GM19023 (cell line): ENCODE measurements around the gene CEP120.
"Not testable (repeated sequence)": the region's sequence is repeated elsewhere in the genome, so short reads cannot be mapped to it uniquely, and the experiment has no call there.

Source experiments
- ATAC-seq: cut with Tn5 transposase; IDR thresholded peaks from one replicate; pipeline ENCODE4 v1.9.1; 2021; ENCODE audit warnings: mild to moderate bottlenecking, moderate library complexity; ENCODE audit not compliant: unreplicated experiment

The CEP120 gene

DNA sequence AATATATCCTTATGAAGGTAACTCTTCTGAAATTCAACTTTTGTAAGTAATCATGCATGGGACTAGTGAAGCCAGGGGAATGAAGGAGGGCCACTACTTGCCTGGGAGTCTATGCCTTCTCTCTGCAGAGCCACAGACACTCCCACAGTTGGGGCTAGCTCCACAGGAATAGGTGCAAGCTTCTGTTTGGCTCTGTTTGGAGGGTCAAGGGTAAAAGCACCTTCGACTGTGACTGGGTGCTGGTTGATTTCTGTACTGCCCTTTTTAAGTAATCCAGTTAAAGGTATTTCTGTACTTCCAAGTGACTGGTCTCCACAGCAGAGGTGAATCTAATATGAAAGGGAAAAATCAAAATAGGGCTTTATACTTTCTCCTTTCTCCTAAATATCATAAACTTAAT is 32.2 kb downstream of the CEP120 start:
- no peak for ATAC-seq

- no peak for ATAC-seq
These were observed 33.4 kb downstream of the CEP120 start for GRCh38 chr5:123389794-123390193.

GRCh38 chr5:123387313-123387712 is 35.9 kb downstream of the CEP120 start:
- ATAC-seq, result no peak

DNA sequence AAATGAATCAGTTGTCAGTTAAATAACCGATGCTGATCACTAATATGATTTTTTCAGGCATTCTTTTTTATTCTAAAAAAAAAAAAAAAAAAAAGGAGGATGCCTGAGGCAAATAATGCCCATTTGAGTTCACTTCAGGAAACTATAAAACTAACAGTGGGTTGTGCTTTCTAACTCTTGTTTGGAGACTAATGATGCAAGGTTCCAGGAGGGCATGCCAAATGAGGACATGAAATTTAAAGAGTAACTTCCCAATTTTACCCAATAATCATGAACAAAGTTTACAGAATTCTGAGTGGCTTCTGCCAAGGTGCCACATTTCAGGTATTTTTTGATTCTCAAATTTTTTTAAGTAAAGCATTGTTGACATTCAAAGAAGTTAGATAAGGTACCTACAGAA is 41.0 kb downstream of the CEP120 start:
- ATAC-seq, result no peak

- no peak for ATAC-seq
These were observed 51.5 kb downstream of the CEP120 start for GRCh38 chr5:123371575-123372179.

DNA sequence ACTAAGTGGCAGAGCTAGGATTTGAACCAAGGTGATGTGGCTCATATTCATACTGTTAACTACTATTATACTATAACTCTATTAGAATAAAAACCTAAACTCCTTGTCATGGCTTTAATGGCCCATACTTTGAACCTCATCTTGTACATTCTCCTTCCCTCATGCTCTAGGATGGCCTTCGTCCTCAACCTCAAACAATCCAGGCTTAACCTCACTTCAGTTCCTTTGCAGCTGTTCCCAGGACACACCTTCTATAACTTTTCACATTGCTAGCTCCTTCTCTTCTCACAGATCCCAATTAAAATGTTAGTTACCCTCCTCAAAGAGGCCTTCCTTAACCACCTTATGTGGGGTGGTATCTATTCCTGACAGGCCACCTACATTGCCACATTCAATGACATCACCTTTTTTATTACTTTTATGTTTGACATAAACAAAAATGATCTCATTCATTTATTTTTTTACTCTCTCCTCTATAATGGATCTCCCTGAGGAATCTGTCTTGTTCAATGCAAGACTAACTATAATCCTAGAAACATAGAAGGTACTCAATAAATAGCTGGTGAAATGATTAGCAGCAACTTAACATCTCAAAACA is 53.7 kb downstream of the CEP120 start:
- no peak for ATAC-seq

GRCh38 chr5:123367739-123368138 is 55.5 kb downstream of the CEP120 start:
- ATAC-seq, result no peak

- no peak for ATAC-seq
These were observed 58.0 kb downstream of the CEP120 start for GRCh38 chr5:123365156-123365555.

DNA sequence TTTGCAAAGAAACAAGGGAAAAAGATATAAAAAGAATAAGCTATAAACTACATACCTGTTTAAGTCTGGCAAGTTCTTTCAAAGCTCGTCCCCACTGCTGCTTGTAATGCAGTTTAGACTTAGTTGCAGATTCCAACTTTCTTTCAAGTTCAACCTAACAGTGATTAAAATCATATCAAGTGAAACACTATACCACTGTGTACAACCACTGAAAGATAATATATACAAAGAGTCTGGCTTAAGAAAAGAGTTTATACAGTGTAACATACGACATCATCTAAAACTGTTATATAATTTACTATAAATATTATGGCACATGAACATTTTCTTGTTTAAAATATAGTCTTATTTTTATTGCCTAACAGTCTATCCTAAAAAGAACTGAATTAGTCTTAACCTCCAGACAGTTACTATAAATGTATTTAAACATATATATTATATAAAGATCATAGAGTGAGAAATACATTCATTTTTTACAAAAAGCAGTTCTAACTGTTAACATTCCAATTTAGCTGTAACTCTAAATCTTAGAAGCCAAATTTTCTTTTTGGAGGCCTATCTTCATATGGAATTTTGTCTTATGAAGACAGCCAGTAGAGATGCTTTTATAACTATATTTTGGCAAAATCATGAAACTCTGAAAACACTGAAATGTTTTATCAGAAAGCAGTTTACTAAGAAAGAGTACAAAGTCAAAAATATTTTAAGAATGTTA is 58.6 kb downstream of the CEP120 start:
- ATAC-seq, result no peak

- no peak for ATAC-seq
These were observed 62.3 kb downstream of the CEP120 start for GRCh38 chr5:123360910-123361309.

- ATAC-seq, result no peak
These were observed 63.0 kb downstream of the CEP120 start for GRCh38 chr5:123360201-123360571.

GRCh38 chr5:123359454-123360200 is 63.6 kb downstream of the CEP120 start:
- ATAC-seq, result no peak

DNA sequence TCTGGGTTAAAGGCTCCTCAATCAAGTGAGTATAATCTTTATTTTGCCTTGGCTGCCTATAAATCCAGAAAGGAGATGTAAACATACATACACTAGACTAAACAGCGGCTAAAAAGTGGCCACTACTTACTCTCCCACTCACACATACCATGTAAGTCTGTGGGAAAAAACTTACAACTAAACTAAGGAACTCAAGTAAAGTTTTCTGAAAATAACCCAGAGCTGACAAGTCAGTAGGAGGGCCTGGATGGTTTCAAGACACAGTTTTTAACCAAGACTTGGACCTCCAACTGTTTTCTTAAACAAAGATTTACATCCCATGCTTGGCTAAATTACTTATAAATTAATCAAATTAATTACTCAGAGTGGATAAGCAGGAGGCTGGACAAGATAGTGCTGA is 64.5 kb downstream of the CEP120 start:
- no peak for ATAC-seq

DNA sequence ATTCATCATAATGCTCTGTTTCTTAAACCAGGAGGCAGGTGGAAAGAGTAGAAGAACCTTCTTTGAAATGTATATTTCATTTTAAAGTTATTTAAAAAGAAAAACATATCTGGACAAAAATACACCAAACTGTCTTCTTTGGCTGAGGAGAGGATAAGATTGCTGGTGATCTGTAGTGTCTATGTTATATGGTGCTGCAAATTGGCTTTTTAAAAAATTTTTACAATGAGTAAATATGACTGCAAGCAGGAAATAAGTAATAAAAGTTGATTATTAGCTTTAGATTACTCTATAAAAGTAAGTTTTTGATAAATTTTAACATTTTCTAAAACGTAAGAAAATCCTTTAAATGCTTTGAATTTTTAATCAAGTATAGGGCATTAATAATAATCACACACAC is 64.9 kb downstream of the CEP120 start:
- no peak for ATAC-seq

- ATAC-seq, result no peak
These were observed 71.4 kb downstream of the CEP120 start for GRCh38 chr5:123351820-123352219.

DNA sequence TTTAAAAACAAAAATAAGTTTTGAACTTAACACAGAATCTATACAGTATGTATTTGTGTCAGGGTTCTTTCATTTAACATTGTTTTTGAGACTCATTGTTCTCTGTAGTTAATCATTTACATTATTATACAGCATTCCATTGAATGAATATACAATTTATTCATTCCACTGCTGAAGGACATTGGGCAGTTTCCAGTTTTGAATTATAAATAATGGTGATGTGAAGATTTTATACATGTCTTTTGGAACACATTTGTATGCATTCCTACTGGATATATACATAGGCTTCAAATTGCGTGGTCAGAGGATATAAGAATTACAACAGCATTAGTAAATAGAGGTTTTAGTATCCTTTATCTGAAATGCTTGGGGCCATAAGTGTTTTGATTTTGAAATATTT is 72.0 kb downstream of the CEP120 start:
- no peak for ATAC-seq

- no peak for ATAC-seq
These were observed 72.5 kb downstream of the CEP120 start for GRCh38 chr5:123350742-123351141.

GRCh38 chr5:123344816-123345426 is 78.3 kb downstream of the CEP120 start:
- ATAC-seq, result no peak

GRCh38 chr5:123340928-123341327 is 82.3 kb downstream of the CEP120 start:
- no peak for ATAC-seq

DNA sequence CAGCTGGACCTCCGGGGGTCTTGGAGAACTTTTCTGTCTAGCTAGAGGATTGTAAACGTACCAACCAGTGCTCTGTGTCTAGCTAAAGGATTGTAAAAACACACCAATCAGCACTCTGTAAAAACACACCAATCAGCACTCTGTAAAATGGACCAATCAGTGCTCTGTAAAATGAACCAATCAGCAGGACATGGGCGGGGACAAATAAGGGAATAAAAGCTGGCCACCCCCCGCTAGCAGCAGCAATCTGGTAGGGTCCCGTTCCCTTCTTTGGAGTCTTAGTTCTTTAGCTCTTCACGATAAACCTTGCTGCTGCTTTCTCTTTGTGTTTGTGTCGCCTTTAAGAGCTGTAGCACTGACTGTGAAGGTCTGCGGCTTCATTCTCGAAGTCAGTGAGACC is 114.8 kb downstream of the CEP120 start:
- not testable (repeated sequence) for ATAC-seq

- ATAC-seq, result no peak
These were observed 117.5 kb downstream of the CEP120 start for GRCh38 chr5:123305751-123306150.
